Stimulated activated CD4-positive, alpha-beta T cell treated with anti-CD3 and anti-CD28 coated beads, Interleukin-15, amount 100 ng/mL, for 1 hour (primary cell): ENCODE measurements around the gene UBE4B.
A peak's percentile ranks its signal among the peaks of the same experiment; 100 is the strongest.
"Not testable (repeated sequence)": the region's sequence is repeated elsewhere in the genome, so short reads cannot be mapped to it uniquely, and the experiment has no call there.

Source experiments
- DNase-seq, 2 donors: peaks; one replicate each; pipeline ENCODE4 v3.0.0-alpha.2; 2020; ENCODE audit warnings: low read depth in 1 of 2, low spot score in 1 of 2

Gene UBE4B

GRCh38 chr1:10208537-10208936 lies 175.8 kb downstream of the UBE4B start:
- DNase-seq = no peak

- DNase-seq = no peak
Observed at GRCh38 chr1:10209590-10209904, 176.8 kb downstream of the UBE4B start.

GRCh38 chr1:10209905-10210810 lies 177.4 kb downstream of the UBE4B start, which contains the start of gene KIF1B:
Gene KIF1B, plus strand, starts transcription at chr1:10210570. Its CDS starts 21,759 bp downstream, at chr1:10232329.
- DNase-seq = peak; percentile 94

- peak in 1 of 2 donors; percentile 1 for DNase-seq
Observed at GRCh38 chr1:10210841-10211804, 178.4 kb downstream of the UBE4B start.

- no peak for DNase-seq
Observed at GRCh38 chr1:10211805-10212410, 179.2 kb downstream of the UBE4B start.

GRCh38 chr1:10212476-10212875 lies 179.7 kb downstream of the UBE4B start:
- no peak for DNase-seq

GRCh38 chr1:10213186-10213705 lies 180.5 kb downstream of the UBE4B start:
- no peak for DNase-seq

- DNase-seq = no peak
Observed at GRCh38 chr1:10216090-10216749, 183.5 kb downstream of the UBE4B start.

GRCh38 chr1:10217748-10218441 lies 185.1 kb downstream of the UBE4B start:
- no peak for DNase-seq

GRCh38 chr1:10220200-10220599 lies 187.4 kb downstream of the UBE4B start:
- DNase-seq = no peak

- DNase-seq = not testable (repeated sequence)
Observed at GRCh38 chr1:10220657-10221056, 187.9 kb downstream of the UBE4B start.

- no peak for DNase-seq
Observed at GRCh38 chr1:10225573-10225972, 192.8 kb downstream of the UBE4B start.

GRCh38 chr1:10228528-10228927 lies 195.8 kb downstream of the UBE4B start:
- no peak for DNase-seq

GRCh38 chr1:10229903-10230302 lies 197.1 kb downstream of the UBE4B start:
- DNase-seq = no peak
